Neural progenitor cell (in vitro differentiated cells): ENCODE measurements around the gene NABP1. TPM values are rescaled to one million over a fixed set of nuclear protein-coding genes. Genes with fewer than 3 reads are reported as not detected.

ENCODE experiments used
- DNase-seq: peaks from one replicate; pipeline ENCODE4 v3.0.0-alpha.2; 2016; ENCODE audit warnings: low spot score
- H2AFZ ChIP-seq: fragments of 200-600 bp; sonication (generic); replicated peaks from 2 replicates; pipeline ENCODE4 v1.6.1; 2016; ENCODE audit warnings: antibody characterized with exemption
- H3F3A ChIP-seq: fragments of 200-600 bp; sonication (generic); 2 replicates; pipeline ENCODE4 v1.6.1; 2016; ENCODE audit warnings: antibody characterized with exemption, low read depth
- H3K27ac ChIP-seq: fragments of 200-600 bp; sonication (generic); 2 replicates; pipeline ENCODE4 v1.5.1; 2016; ENCODE audit warnings: mild to moderate bottlenecking
- H3K27me3 ChIP-seq: fragments of 200-600 bp; sonication (generic); 2 replicates; pipeline ENCODE4 v1.6.1; 2016; ENCODE audit warnings: mild to moderate bottlenecking, moderate library complexity
- H3K36me3 ChIP-seq: fragments of 200-600 bp; sonication (generic); 2 replicates; pipeline ENCODE4 v1.5.1; 2016
- H3K4me1 ChIP-seq: fragments of 200-600 bp; sonication (generic); 2 replicates; pipeline ENCODE4 v1.6.1; 2016; ENCODE audit warnings: mixed run types
- H3K4me2 ChIP-seq: fragments of 200-600 bp; sonication (generic); 2 replicates; pipeline ENCODE4 v1.6.1; 2016
- H3K4me3 ChIP-seq: fragments of 200-600 bp; sonication (generic); 2 replicates; pipeline ENCODE4 v1.5.1; 2016
- H3K79me2 ChIP-seq: fragments of 200-600 bp; sonication (generic); 2 replicates; pipeline ENCODE4 v1.6.1; 2016; ENCODE audit warnings: low read depth
- H3K9ac ChIP-seq: fragments of 200-600 bp; sonication (generic); 2 replicates; pipeline ENCODE4 v1.6.1; 2016
- H3K9me3 ChIP-seq: fragments of 200-600 bp; sonication (generic); 2 replicates; pipeline ENCODE4 v1.5.1; 2016; ENCODE audit warnings: low read depth
- H4K20me1 ChIP-seq: fragments of 200-600 bp; sonication (generic); 2 replicates; pipeline ENCODE4 v1.6.1; 2016; ENCODE audit warnings: low read depth
- H3K27ac Mint-ChIP-seq: 3 replicates; pipeline ENCODE4 v1.8.0; 2021; ENCODE audit warnings: mixed read lengths
- H3K27me3 Mint-ChIP-seq: 2 replicates; pipeline ENCODE4 v1.8.0; 2022; ENCODE audit warnings: low read depth, mild to moderate bottlenecking, inconsistent platforms, moderate library complexity, mixed read lengths; ENCODE audit not compliant: insufficient read depth
- H3K36me3 Mint-ChIP-seq: 3 replicates; pipeline ENCODE4 v1.8.0; 2021; ENCODE audit warnings: mixed read lengths
- H3K4me1 Mint-ChIP-seq: 3 replicates; pipeline ENCODE4 v1.8.0; 2021; ENCODE audit warnings: mixed read lengths
- H3K4me3 Mint-ChIP-seq: 3 replicates; pipeline ENCODE4 v1.8.0; 2021; ENCODE audit warnings: mild to moderate bottlenecking, moderate library complexity, mixed read lengths
- H3K9me3 Mint-ChIP-seq: 3 replicates; pipeline ENCODE4 v1.8.0; 2020; ENCODE audit warnings: mixed read lengths
- EZH2 ChIP-seq: fragments of 200-600 bp; sonication (generic); IDR thresholded peaks from 2 replicates; pipeline ENCODE4 v1.6.1; 2017; ENCODE audit warnings: antibody characterized with exemption, mild to moderate bottlenecking, moderate library complexity
- EZH2phosphoT487 ChIP-seq: fragments of 200-600 bp; sonication (generic); IDR thresholded peaks from 2 replicates; pipeline ENCODE4 v1.6.1; 2017; ENCODE audit warnings: antibody characterized with exemption
- total RNA-seq: library from RNA; depleted of rRNA; stranded (reverse); fragments of >200 nt; gene quantifications from 2 replicates; pipeline ENCODE4 v1.2.3, GENCODE V29; 2015; ENCODE audit warnings: low replicate concordance
- TF ChIP-seq, protein P1 (sequence below): fragments of 200-600 bp; sonication (generic); IDR thresholded peaks from 2 replicates; pipeline ENCODE4 v1.5.1; 2017; ENCODE audit warnings: antibody characterized with exemption, mild to moderate bottlenecking

Gene NABP1
- total RNA-seq, 1 donor from 2014 or later, result 2.8 TPM

DNA sequence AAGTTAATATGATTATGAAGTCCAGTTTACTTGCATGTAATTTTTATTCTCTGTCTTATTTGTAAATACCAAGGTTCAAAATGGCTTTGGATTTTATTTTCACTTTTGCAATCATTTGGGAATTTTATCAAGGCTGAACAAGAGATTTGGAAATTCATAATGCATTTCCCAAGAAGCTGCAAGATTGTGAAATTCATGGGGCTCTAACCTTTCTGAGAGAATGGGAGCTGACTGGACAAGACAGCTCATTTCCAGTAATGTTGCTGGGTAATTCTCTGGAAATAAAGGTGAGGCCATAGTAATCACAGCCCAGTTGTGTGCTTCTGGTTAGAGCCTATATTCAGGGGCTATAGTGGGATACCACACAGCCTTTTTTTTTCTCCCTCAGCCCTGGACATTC is 21.5 kb upstream of the NABP1 start:
- Histone ChIP-seq H2AFZ (no peak overlapping the region), H3K36me3 (no peaks in the 10 kb centered on the region), H3K9ac (no peak overlapping the region), H3K27ac (no peak overlapping the region), H3K4me2 (no peak overlapping the region), H3K79me2 (no peaks in the 10 kb centered on the region), H3K27me3 (no peaks in the 10 kb centered on the region), H3K4me1 (peaks cover 4% of the 10 kb centered on the region), H3K4me3 (no peak overlapping the region), H4K20me1 (no peaks in the 10 kb centered on the region), H3F3A (no peaks in the 10 kb centered on the region), H3K9me3 (no peaks in the 10 kb centered on the region)
- no peak for TF ChIP-seq EZH2phosphoT487
- TF ChIP-seq, protein P1, sequence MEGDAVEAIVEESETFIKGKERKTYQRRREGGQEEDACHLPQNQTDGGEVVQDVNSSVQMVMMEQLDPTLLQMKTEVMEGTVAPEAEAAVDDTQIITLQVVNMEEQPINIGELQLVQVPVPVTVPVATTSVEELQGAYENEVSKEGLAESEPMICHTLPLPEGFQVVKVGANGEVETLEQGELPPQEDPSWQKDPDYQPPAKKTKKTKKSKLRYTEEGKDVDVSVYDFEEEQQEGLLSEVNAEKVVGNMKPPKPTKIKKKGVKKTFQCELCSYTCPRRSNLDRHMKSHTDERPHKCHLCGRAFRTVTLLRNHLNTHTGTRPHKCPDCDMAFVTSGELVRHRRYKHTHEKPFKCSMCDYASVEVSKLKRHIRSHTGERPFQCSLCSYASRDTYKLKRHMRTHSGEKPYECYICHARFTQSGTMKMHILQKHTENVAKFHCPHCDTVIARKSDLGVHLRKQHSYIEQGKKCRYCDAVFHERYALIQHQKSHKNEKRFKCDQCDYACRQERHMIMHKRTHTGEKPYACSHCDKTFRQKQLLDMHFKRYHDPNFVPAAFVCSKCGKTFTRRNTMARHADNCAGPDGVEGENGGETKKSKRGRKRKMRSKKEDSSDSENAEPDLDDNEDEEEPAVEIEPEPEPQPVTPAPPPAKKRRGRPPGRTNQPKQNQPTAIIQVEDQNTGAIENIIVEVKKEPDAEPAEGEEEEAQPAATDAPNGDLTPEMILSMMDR, result no peak
- no peak for TF ChIP-seq EZH2
- H3K4me1 Mint-ChIP-seq, result no peaks in the 10 kb centered on the region
- no peak overlapping the region for H3K4me3 Mint-ChIP-seq
- H3K36me3 Mint-ChIP-seq, result no peaks in the 10 kb centered on the region
- H3K27me3 Mint-ChIP-seq, result no peaks in the 10 kb centered on the region
- no peaks in the 10 kb centered on the region for H3K9me3 Mint-ChIP-seq
- H3K27ac Mint-ChIP-seq, result no peak overlapping the region
- DNase-seq, result no peak

- Histone ChIP-seq H3K9me3 (no peaks in the 10 kb centered on the region), H3K4me2 (no peak overlapping the region), H4K20me1 (no peaks in the 10 kb centered on the region), H3K27ac (no peak overlapping the region), H3K27me3 (no peaks in the 10 kb centered on the region), H3K79me2 (no peaks in the 10 kb centered on the region), H3K4me3 (no peak overlapping the region), H3F3A (no peaks in the 10 kb centered on the region), H3K36me3 (no peaks in the 10 kb centered on the region), H2AFZ (no peak overlapping the region), H3K4me1 (no peaks in the 10 kb centered on the region), H3K9ac (no peak overlapping the region)
- TF ChIP-seq EZH2phosphoT487 (no peak), EZH2 (no peak)
- TF ChIP-seq, protein P1, result no peak
- Mint-ChIP-seq H3K9me3 (no peaks in the 10 kb centered on the region), H3K36me3 (no peaks in the 10 kb centered on the region), H3K4me1 (no peaks in the 10 kb centered on the region), H3K4me3 (no peak overlapping the region), H3K27ac (no peak overlapping the region), H3K27me3 (no peaks in the 10 kb centered on the region)
- no peak for DNase-seq
Measured at GRCh38 chr2:191656792-191657191, 21.1 kb upstream of the NABP1 start.

GRCh38 chr2:191657977-191658376 is 20.0 kb upstream of the NABP1 start:
- Histone ChIP-seq H3K4me3 (no peak overlapping the region), H3K27ac (no peak overlapping the region), H4K20me1 (no peaks in the 10 kb centered on the region), H3F3A (no peaks in the 10 kb centered on the region), H3K4me1 (no peaks in the 10 kb centered on the region), H3K27me3 (no peaks in the 10 kb centered on the region), H3K9me3 (no peaks in the 10 kb centered on the region), H3K79me2 (no peaks in the 10 kb centered on the region), H2AFZ (no peak overlapping the region), H3K4me2 (no peak overlapping the region), H3K36me3 (no peaks in the 10 kb centered on the region), H3K9ac (no peak overlapping the region)
- no peak overlapping the region for H3K27ac Mint-ChIP-seq
- H3K9me3 Mint-ChIP-seq, result no peaks in the 10 kb centered on the region
- TF ChIP-seq EZH2 (no peak), EZH2phosphoT487 (no peak)
- TF ChIP-seq, protein P1, result no peak
- DNase-seq, result no peak
- H3K4me3 Mint-ChIP-seq, result no peak overlapping the region
- no peaks in the 10 kb centered on the region for H3K27me3 Mint-ChIP-seq
- H3K36me3 Mint-ChIP-seq, result no peaks in the 10 kb centered on the region
- H3K4me1 Mint-ChIP-seq, result no peaks in the 10 kb centered on the region

GRCh38 chr2:191659198-191659597 is 18.7 kb upstream of the NABP1 start:
- Histone ChIP-seq H2AFZ (no peak overlapping the region), H3K9ac (no peak overlapping the region), H3K4me2 (no peak overlapping the region), H3K36me3 (no peaks in the 10 kb centered on the region), H3K27me3 (no peaks in the 10 kb centered on the region), H3K4me3 (no peak overlapping the region), H4K20me1 (no peaks in the 10 kb centered on the region), H3K27ac (no peak overlapping the region), H3K9me3 (no peaks in the 10 kb centered on the region), H3F3A (no peaks in the 10 kb centered on the region), H3K4me1 (no peaks in the 10 kb centered on the region), H3K79me2 (no peaks in the 10 kb centered on the region)
- Mint-ChIP-seq H3K27ac (no peak overlapping the region), H3K4me1 (no peaks in the 10 kb centered on the region), H3K27me3 (no peaks in the 10 kb centered on the region), H3K9me3 (no peaks in the 10 kb centered on the region), H3K36me3 (no peaks in the 10 kb centered on the region), H3K4me3 (no peak overlapping the region)
- DNase-seq, result no peak
- TF ChIP-seq EZH2, result no peak
- TF ChIP-seq EZH2phosphoT487, result no peak
- TF ChIP-seq, protein P1, result no peak
